Measurements from ENCODE around the gene AKR1C4.

AKR1C4 gene

GRCh38 chr10:5266804-5267203 is 70.2 kb downstream of the AKR1C4 start:
- no peak for DNase-seq (ENCODE audit: low spot score)

DNA sequence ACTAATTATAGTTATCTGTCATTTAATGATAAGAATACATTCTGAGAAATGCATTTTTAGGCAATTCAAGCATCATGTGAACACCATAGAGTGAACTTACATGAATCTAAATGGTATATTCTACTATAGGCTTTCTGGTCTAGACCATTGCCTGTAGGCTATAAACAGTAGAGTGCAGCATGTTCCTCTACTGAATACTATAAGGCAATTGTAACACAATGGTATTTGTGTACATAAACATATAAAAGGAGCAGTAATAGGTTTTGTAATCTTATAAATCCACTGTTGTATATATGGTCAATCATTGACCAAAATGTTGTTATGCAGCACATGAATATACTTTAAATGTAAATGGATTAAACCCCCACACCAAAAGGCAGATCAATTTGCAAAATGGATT is 71.6 kb downstream of the AKR1C4 start:
- no peak for DNase-seq (ENCODE audit: low spot score)
